Thoracic aorta (tissue), 2 donors: ENCODE data around the gene OR10AD1. TPM values are rescaled to one million over a fixed set of nuclear protein-coding genes. Genes with fewer than 3 reads are reported as not detected.
"Not testable (repeated sequence)": the region's sequence is repeated elsewhere in the genome, so short reads cannot be mapped to it uniquely, and the experiment has no call there.

ENCODE experiments used
- ATAC-seq: fragments of 150-250 bp; one replicate; pipeline ENCODE4 v1.8.0; 2017; ENCODE audit warnings: low read depth; ENCODE audit not compliant: insufficient number of reproducible peaks, low FRiP score
- DNase-seq: peaks from one replicate; pipeline ENCODE4 v3.0.0-alpha.2; 2020; ENCODE audit warnings: low spot score
- H3K27ac ChIP-seq, 2 donors: fragments of 200-600 bp; sonication (generic); 1 replicate in 1 of 2; 2 replicates in 1 of 2; pipeline ENCODE4 v1.5.1; 2016; ENCODE audit warnings: mild to moderate bottlenecking in 2 of 2, moderate library complexity in 2 of 2
- H3K27me3 ChIP-seq: fragments of 200-600 bp; sonication (generic); replicated peaks from 2 replicates; pipeline ENCODE4 v1.6.0; 2016; ENCODE audit warnings: mild to moderate bottlenecking; ENCODE audit not compliant: insufficient read depth
- H3K36me3 ChIP-seq: fragments of 200-600 bp; sonication (generic); one replicate; pipeline ENCODE4 v1.5.1; 2016
- H3K4me1 ChIP-seq, 2 donors: fragments of 200-600 bp; sonication (generic); 1 replicate in 1 of 2; 2 replicates in 1 of 2; pipeline versions ENCODE4 v1.5.1 to v1.6.0; 2016; ENCODE audit warnings: low read depth in 2 of 2, mild to moderate bottlenecking in 1 of 2; ENCODE audit not compliant: control insufficient read depth in 1 of 2
- H3K4me3 ChIP-seq: fragments of 200-600 bp; sonication (generic); 2 replicates; pipeline ENCODE4 v1.5.1; 2016; ENCODE audit warnings: mild to moderate bottlenecking
- H3K9me3 ChIP-seq: fragments of 200-600 bp; sonication (generic); 2 replicates; pipeline ENCODE4 v1.5.1; 2016
- total RNA-seq, 2 donors: library from RNA; depleted of rRNA; stranded (reverse); fragments of >200 nt; gene quantifications; one replicate each; pipeline versions ENCODE4 v1.1.0 to v1.2.3, GENCODE V29; 2016
- TF ChIP-seq, protein P1 (sequence below): fragments of 200-600 bp; sonication (generic); IDR thresholded peaks from one replicate; pipeline ENCODE4 v1.5.1; 2019; ENCODE audit warnings: antibody characterized with exemption

Gene OR10AD1
- total RNA-seq, 2 donors from 2014 or later = not detected

DNA sequence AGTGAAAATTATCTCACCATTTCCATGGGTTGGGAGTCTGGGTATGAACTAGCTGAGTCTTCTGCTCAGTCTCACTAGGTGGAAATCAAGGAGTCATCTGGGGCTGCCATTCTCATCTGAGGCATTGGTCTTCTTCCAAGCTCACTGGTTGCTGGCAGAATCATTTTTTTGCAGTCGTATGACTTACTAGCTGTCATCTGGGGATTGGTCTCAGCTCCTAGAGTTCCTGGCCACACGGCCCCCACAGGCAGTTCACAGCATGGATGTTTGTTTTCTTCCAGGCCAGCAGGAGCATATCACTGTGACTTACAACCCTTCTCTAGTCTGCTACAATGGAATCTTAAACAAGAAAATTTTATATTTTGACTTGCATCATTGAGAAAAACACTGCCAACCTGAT lies 18.6 kb upstream of the OR10AD1 start:
- H3K4me3 ChIP-seq = no peak overlapping the region
- H3K27ac ChIP-seq = no peak overlapping the region
- no peak for DNase-seq
- ATAC-seq = no peak
- peaks cover 0 to under 1% of the 10 kb centered on the region in 2 donors for H3K4me1 ChIP-seq
- H3K27me3 ChIP-seq = no peaks in the 10 kb centered on the region
- H3K9me3 ChIP-seq = no peaks in the 10 kb centered on the region
- TF ChIP-seq, protein P1, sequence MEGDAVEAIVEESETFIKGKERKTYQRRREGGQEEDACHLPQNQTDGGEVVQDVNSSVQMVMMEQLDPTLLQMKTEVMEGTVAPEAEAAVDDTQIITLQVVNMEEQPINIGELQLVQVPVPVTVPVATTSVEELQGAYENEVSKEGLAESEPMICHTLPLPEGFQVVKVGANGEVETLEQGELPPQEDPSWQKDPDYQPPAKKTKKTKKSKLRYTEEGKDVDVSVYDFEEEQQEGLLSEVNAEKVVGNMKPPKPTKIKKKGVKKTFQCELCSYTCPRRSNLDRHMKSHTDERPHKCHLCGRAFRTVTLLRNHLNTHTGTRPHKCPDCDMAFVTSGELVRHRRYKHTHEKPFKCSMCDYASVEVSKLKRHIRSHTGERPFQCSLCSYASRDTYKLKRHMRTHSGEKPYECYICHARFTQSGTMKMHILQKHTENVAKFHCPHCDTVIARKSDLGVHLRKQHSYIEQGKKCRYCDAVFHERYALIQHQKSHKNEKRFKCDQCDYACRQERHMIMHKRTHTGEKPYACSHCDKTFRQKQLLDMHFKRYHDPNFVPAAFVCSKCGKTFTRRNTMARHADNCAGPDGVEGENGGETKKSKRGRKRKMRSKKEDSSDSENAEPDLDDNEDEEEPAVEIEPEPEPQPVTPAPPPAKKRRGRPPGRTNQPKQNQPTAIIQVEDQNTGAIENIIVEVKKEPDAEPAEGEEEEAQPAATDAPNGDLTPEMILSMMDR = no peak
- no peaks in the 10 kb centered on the region for H3K36me3 ChIP-seq

DNA sequence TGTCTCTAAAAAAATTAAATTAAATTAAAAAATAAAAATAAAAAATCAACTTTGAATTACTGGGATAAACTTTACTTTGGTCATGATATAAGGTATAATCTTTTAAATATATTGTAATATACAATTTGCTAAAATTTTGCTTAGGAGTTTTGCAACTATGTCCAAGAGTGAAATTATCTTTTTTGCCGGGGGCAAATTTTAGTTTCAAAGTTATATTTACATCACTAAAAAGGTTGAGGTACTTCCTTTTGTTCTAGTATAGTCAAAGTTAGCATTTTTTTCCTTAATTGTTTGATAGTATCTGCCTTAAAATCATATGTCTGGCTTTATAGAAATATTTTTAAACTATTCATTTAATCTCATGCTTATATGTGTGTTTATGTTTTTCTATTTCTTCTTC lies 17.6 kb upstream of the OR10AD1 start:
- no peaks in the 10 kb centered on the region for H3K36me3 ChIP-seq
- DNase-seq (no peak), ATAC-seq (no peak)
- H3K27me3 ChIP-seq = no peaks in the 10 kb centered on the region
- H3K4me3 ChIP-seq = no peak overlapping the region
- TF ChIP-seq, protein P1 = no peak
- H3K27ac ChIP-seq = no peak overlapping the region
- no peaks in the 10 kb centered on the region for H3K9me3 ChIP-seq
- peaks cover 0 to 5% of the 10 kb centered on the region in 2 donors for H3K4me1 ChIP-seq

DNA sequence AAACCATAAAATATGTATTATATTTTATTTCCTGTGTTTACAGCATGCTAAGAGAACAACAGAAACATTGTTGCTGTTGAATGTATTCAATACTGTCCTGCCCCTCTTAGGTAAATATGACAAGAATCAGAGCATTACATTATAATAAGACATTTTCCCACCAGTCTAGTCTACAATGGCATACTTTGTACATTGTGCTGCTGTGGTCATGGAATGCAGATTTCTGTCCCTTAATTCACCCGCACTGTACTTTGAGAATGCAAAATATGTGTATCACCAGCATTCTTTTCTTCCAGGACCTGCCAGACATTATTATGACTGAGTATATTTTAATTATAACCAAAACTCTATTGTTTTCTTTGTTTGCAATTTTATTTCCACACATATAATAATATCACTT lies 16.5 kb upstream of the OR10AD1 start:
- H3K4me1 ChIP-seq = peaks cover 0 to 5% of the 10 kb centered on the region in 2 donors
- TF ChIP-seq, protein P1 = no peak

DNA sequence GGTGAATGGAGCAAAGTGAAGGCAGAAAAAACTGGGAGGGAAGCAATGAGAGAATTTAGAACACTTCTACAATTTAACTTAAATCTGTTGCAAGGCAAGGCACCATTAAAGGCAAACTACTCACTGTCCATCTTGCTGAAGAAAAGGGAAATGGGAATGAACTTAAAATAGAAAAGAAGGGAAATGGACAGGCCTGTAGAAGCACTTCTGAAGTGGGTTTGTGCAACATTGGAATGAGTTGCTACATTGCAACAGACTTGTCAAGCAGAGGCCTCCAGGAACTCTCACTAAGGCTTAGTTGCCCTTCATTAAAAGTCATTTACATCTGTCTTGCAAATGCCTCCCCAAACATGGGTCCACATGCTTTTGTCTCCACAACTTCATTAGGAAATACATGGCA lies 13.7 kb upstream of the OR10AD1 start:
- Histone ChIP-seq H3K4me3 (no peak overlapping the region), H3K27me3 (no peaks in the 10 kb centered on the region), H3K27ac (no peak overlapping the region), H3K36me3 (no peaks in the 10 kb centered on the region), H3K9me3 (no peaks in the 10 kb centered on the region), H3K4me1 (peaks cover 0 to 5% of the 10 kb centered on the region in 2 donors)
- DNase-seq (no peak), ATAC-seq (no peak)
- TF ChIP-seq, protein P1 = no peak

More for the DNA sequence above, 16.5 kb upstream of the OR10AD1 start:
- Histone ChIP-seq H3K4me3 (no peak overlapping the region), H3K27ac (no peak overlapping the region), H3K9me3 (no peaks in the 10 kb centered on the region), H3K36me3 (no peaks in the 10 kb centered on the region), H3K27me3 (no peaks in the 10 kb centered on the region)
- DNase-seq = no peak
- ATAC-seq = no peak

DNA sequence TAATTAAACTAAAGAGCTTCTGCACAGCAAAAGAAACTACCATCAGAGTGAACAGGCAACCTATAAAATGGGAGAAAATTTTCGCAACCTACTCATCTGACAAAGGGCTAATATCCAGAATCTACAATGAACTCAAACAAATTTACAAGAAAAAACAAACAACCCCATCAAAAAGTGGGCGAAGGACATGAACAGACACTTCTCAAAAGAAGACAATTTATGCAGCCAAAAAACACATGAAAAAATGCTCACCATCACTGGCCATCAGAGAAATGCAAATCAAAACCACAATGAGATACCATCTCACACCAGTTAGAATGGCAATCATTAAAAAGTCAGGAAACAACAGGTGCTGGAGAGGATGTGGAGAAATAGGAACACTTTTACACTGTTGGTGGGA lies 6.4 kb upstream of the OR10AD1 start:
- not testable (repeated sequence) for H3K4me1 ChIP-seq, H3K27ac ChIP-seq, ATAC-seq, H3K27me3 ChIP-seq, H3K4me3 ChIP-seq, H3K36me3 ChIP-seq, DNase-seq
- peaks cover 29% of the 10 kb centered on the region for H3K9me3 ChIP-seq

DNA sequence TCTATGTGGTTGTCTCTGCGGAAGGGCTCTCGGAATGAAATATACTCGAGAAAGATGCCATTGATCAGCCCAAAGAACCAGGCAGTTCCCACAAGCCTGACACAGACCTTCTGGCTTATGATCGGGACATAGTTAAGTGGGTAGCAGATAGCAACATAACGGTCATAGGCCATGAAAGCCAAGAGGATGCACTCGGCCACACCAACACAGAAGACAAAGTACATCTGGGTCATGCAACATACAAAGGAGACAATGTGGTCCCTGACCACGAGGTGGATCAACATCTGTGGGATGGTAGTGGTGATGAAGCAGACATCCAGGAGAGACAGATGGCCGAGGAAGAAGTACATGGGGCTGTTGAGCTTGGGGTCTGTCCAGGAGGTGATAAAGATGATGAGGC lies 326 bp downstream of the OR10AD1 start:
- H3K27me3 ChIP-seq = no peaks in the 10 kb centered on the region
- DNase-seq (no peak), ATAC-seq (no peak)
- H3K4me3 ChIP-seq = no peak overlapping the region
- H3K27ac ChIP-seq = no peak overlapping the region
- peaks cover 25% of the 10 kb centered on the region for H3K9me3 ChIP-seq
- peaks cover 5% of the 10 kb centered on the region for H3K36me3 ChIP-seq
- TF ChIP-seq, protein P1 = no peak
- H3K4me1 ChIP-seq = peaks cover 0 to 8% of the 10 kb centered on the region in 2 donors
